Hepatocyte (in vitro differentiated cells): ENCODE results near the gene LGR4. TPM values are rescaled to one million over a fixed set of nuclear protein-coding genes. Genes with fewer than 3 reads are reported as not detected.

ENCODE experiments used
- DNase-seq: peaks from one replicate; pipeline ENCODE4 v3.0.0-alpha.2; 2016; ENCODE audit warnings: low spot score
- H2AFZ ChIP-seq: fragments of 200-600 bp; sonication (generic); 2 replicates; pipeline ENCODE4 v1.6.0; 2016; ENCODE audit warnings: antibody characterized with exemption, mild to moderate bottlenecking
- H3K27ac ChIP-seq: fragments of 200-600 bp; sonication (generic); 2 replicates; pipeline ENCODE4 v1.5.1; 2016; ENCODE audit warnings: mild to moderate bottlenecking
- H3K27me3 ChIP-seq: fragments of 200-600 bp; sonication (generic); 2 replicates; pipeline ENCODE4 v1.6.1; 2016
- H3K36me3 ChIP-seq: fragments of 200-600 bp; sonication (generic); replicated peaks from 2 replicates; pipeline ENCODE4 v1.5.1; 2016; ENCODE audit warnings: low read depth; ENCODE audit not compliant: insufficient read depth
- H3K4me1 ChIP-seq: fragments of 200-600 bp; sonication (generic); 2 replicates; pipeline ENCODE4 v1.5.1; 2016; ENCODE audit warnings: mild to moderate bottlenecking, moderate library complexity; ENCODE audit not compliant: insufficient read depth
- H3K4me2 ChIP-seq: fragments of 200-600 bp; sonication (generic); 2 replicates; pipeline ENCODE4 v1.6.0; 2016
- H3K4me3 ChIP-seq: fragments of 200-600 bp; sonication (generic); 2 replicates; pipeline ENCODE4 v1.5.1; 2016; ENCODE audit warnings: mild to moderate bottlenecking
- H3K79me2 ChIP-seq: fragments of 200-600 bp; sonication (generic); 2 replicates; pipeline ENCODE4 v1.6.0; 2017; ENCODE audit warnings: mild to moderate bottlenecking
- H3K9me2 ChIP-seq: fragments of 200-600 bp; sonication (generic); replicated peaks from 2 replicates; pipeline ENCODE4 v1.6.0; 2017; ENCODE audit warnings: mild to moderate bottlenecking; ENCODE audit not compliant: insufficient read depth
- H3K9me3 ChIP-seq: fragments of 200-600 bp; sonication (generic); 2 replicates; pipeline ENCODE4 v1.5.1; 2016; ENCODE audit warnings: low read depth, mild to moderate bottlenecking
- H4K20me1 ChIP-seq: fragments of 200-600 bp; sonication (generic); 2 replicates; pipeline ENCODE4 v1.6.0; 2016; ENCODE audit warnings: mild to moderate bottlenecking; ENCODE audit not compliant: insufficient read depth, poor library complexity, severe bottlenecking
- EZH2 ChIP-seq: fragments of 200-600 bp; sonication (generic); IDR thresholded peaks from 2 replicates; pipeline ENCODE4 v1.6.1; 2016; ENCODE audit warnings: antibody characterized with exemption, mild to moderate bottlenecking, borderline replicate concordance
- EZH2phosphoT487 ChIP-seq: fragments of 200-600 bp; sonication (generic); IDR thresholded peaks from one replicate; pipeline ENCODE4 v1.6.1; 2018; ENCODE audit warnings: antibody characterized with exemption, mild to moderate bottlenecking, low read depth, moderate library complexity; ENCODE audit not compliant: unreplicated experiment, severe bottlenecking
- WGBS: methylation state at CpG from one replicate; pipeline ENCODE4 v1.1.6; 2016; ENCODE audit warnings: low lambda C conversion rate; ENCODE audit errors: missing lambda C conversion rate; 5-methylcytosine and 5-hydroxymethylcytosine counted together
- polyA plus RNA-seq: library from polyadenylated mRNA; unstranded; fragments of >200 nt; fragmentation: Nextera tagmentation; extraction: Ambion mirVana; gene quantifications from 2 replicates; pipeline ENCODE4 v1.2.1, GENCODE V29; 2016
- total RNA-seq: library from RNA; depleted of rRNA; stranded (reverse); fragments of >200 nt; gene quantifications from 2 replicates; pipeline ENCODE4 v1.2.3, GENCODE V29; 2014
- TF ChIP-seq, protein P1 (sequence below): fragments of 200-600 bp; sonication (generic); IDR thresholded peaks from 2 replicates; pipeline ENCODE4 v1.5.1; 2016; ENCODE audit warnings: antibody characterized with exemption, mild to moderate bottlenecking; ENCODE audit not compliant: poor library complexity

LGR4 gene
- total and polyA plus RNA-seq, 2 experiments from 2014 or later = 27.2 to 115 TPM

GRCh38 chr11:27509908-27510307 lies 37.3 kb upstream of the LGR4 start:
- Histone ChIP-seq H4K20me1 (peaks cover 7% of the 10 kb centered on the region), H3K9me2 (no peaks in the 10 kb centered on the region), H3K27me3 (no peaks in the 10 kb centered on the region), H3K27ac (no peak overlapping the region), H3K79me2 (peaks cover 26% of the 10 kb centered on the region), H3K4me2 (no peak overlapping the region), H3K9me3 (no peaks in the 10 kb centered on the region), H3K4me3 (no peak overlapping the region), H2AFZ (no peak overlapping the region), H3K4me1 (peaks cover 13% of the 10 kb centered on the region), H3K36me3 (no peaks in the 10 kb centered on the region)
- no peak for DNase-seq
- WGBS = 91% methylated on average over 4 of the region's 4 CpGs
- TF ChIP-seq EZH2 (no peak), EZH2phosphoT487 (no peak)
- TF ChIP-seq, protein P1, sequence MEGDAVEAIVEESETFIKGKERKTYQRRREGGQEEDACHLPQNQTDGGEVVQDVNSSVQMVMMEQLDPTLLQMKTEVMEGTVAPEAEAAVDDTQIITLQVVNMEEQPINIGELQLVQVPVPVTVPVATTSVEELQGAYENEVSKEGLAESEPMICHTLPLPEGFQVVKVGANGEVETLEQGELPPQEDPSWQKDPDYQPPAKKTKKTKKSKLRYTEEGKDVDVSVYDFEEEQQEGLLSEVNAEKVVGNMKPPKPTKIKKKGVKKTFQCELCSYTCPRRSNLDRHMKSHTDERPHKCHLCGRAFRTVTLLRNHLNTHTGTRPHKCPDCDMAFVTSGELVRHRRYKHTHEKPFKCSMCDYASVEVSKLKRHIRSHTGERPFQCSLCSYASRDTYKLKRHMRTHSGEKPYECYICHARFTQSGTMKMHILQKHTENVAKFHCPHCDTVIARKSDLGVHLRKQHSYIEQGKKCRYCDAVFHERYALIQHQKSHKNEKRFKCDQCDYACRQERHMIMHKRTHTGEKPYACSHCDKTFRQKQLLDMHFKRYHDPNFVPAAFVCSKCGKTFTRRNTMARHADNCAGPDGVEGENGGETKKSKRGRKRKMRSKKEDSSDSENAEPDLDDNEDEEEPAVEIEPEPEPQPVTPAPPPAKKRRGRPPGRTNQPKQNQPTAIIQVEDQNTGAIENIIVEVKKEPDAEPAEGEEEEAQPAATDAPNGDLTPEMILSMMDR = no peak

DNA sequence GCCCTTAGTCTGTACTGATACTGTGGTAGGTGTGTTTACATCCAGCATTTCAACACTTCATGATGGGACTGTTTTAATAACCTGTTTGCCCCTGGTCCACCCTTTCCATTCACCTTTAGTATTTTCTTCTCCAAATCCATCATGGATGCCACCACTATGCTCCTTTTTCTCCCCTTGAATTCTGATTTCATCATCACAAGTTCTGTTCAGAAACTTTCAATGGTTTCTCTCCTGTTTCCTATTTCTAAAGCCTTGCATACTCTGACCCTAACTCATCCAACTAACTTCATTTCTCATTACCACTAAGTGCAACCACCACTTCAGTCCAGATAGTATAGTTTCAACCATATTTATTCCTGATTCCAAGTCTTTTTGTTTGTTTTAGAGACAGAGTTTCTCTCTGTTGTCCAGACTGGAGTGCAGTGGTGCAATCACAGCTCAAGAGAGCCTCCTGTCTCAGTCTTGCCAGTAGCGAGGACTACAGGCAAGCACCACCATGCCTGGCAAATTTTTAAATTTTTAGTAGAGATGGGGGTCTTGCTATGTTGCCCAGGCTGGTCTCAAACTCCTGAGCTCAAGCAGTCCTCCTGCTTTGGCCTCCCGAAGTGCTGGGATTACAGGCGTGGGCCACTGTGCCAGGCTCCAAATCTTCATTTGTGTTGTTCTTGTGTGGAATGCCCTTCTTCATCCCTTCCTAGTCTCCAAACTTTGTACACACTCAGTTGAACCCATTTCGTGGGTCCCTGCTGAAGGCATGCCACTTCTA lies 35.1 kb upstream of the LGR4 start:
- no peak for TF ChIP-seq EZH2
- TF ChIP-seq, protein P1 = no peak
- TF ChIP-seq EZH2phosphoT487 = no peak
- Histone ChIP-seq H3K9me3 (no peaks in the 10 kb centered on the region), H3K9me2 (no peaks in the 10 kb centered on the region), H3K4me3 (no peak overlapping the region), H3K36me3 (no peaks in the 10 kb centered on the region), H3K27ac (no peak overlapping the region), H3K27me3 (no peaks in the 10 kb centered on the region), H2AFZ (no peak overlapping the region), H3K4me1 (peaks cover 15% of the 10 kb centered on the region), H3K4me2 (peak overlapping the region; percentile 82), H4K20me1 (peaks cover 14% of the 10 kb centered on the region), H3K79me2 (peaks cover 48% of the 10 kb centered on the region)
- WGBS = 100% methylated on average over 4 of the region's 4 CpGs
- DNase-seq = no peak

- Histone ChIP-seq H3K4me3 (peak within 1 kb of the TSS; percentile 62), H3K9me2 (no peaks in the 10 kb centered on the region), H3K9me3 (no peaks in the 10 kb centered on the region), H4K20me1 (peaks cover 19% of the 10 kb centered on the region), H3K27ac (peak within 1 kb of the TSS; percentile 94), H3K79me2 (peaks cover 60% of the 10 kb centered on the region), H3K4me2 (peak within 1 kb of the TSS; percentile 82), H3K4me1 (peaks cover 15% of the 10 kb centered on the region), H3K36me3 (no peaks in the 10 kb centered on the region), H3K27me3 (no peaks in the 10 kb centered on the region), H2AFZ (peak within 1 kb of the TSS; percentile 94)
- WGBS = under 1% methylated on average over 60 of the region's 60 CpGs
- peak; percentile 98 for DNase-seq
- TF ChIP-seq, protein P1 = no peak
- TF ChIP-seq EZH2phosphoT487 = no peak
- TF ChIP-seq EZH2 = no peak
Observed at GRCh38 chr11:27506200-27507182, 33.9 kb upstream of the LGR4 start, which contains the start of gene LIN7C. LIN7C (minus strand) TSS chr11:27506769; CDS start chr11:27506752, 17 bp downstream.
